Right renal pelvis (tissue), 4 donors: Measurements from ENCODE around the gene CARS2. TPM values are rescaled to one million over a fixed set of nuclear protein-coding genes. Genes with fewer than 3 reads are reported as not detected.
"Not testable (repeated sequence)": the region's sequence is repeated elsewhere in the genome, so short reads cannot be mapped to it uniquely, and the experiment has no call there.

Experiments
- DNase-seq, 4 donors: peaks; one replicate each; pipeline ENCODE4 v3.0.0-alpha.2; 2013; ENCODE audit warnings: low read depth in 4 of 4, low spot score in 3 of 4, missing footprints in 1 of 4
- polyA plus RNA-seq, 4 donors: library from polyadenylated mRNA; unstranded; fragments of 120-200 nt; gene quantifications; one replicate each; pipeline ENCODE4 v1.2.1, GENCODE V29; 2013; ENCODE audit not compliant: insufficient read length in 4 of 4

The CARS2 gene
- polyA plus RNA-seq, 4 donors: 59.5 to 67.8 (median 63.3) TPM

DNA sequence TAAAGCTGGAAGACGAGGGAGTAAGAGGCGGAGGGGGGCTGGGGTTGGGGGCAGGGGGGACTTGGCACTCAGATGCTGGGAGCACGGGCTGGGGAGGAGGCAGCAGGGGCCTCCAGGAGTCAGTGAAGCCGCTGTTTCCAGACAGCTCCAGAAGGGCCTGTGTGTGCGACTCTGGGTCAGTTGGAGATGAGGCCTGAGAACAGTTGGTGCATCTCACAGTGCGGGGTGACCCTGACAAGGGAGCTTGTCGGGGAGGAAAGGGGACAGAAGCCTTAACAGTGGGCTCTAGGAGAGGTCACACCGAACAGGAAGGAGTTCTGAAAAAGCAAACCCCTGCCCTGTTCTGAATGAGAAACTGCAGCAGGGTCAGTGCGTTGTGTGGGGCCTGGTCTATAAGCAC, 79.4 kb downstream of the CARS2 start:
- DNase-seq: no peak

DNA sequence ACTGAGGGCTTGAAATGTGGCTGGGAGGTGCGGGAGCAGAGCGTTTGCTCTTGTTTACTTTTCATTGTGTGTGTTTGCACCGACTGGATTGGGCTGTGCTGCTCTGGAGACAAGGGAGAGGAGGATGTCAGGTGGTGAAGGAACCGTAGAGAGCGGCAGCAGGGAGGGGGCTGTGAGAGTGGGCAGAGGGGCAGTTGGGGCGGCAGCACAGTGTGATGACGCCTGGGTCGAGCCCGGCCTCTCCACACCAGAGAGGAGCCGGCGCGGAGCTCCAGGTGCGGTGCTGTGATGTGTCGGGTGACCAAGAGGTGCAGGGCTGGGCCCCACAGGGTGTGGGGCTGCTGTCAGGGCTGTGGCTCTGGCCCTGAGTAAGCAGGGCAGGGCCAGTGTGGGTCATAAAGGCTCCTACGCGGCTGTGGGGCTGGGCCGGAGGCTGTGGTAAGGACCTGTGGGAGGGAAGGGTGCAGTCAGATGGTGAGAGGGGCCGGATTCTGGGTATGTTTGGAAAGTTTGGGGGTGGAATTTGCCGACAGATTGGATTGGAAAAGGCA, 80.1 kb downstream of the CARS2 start:
- no peak for DNase-seq

DNA sequence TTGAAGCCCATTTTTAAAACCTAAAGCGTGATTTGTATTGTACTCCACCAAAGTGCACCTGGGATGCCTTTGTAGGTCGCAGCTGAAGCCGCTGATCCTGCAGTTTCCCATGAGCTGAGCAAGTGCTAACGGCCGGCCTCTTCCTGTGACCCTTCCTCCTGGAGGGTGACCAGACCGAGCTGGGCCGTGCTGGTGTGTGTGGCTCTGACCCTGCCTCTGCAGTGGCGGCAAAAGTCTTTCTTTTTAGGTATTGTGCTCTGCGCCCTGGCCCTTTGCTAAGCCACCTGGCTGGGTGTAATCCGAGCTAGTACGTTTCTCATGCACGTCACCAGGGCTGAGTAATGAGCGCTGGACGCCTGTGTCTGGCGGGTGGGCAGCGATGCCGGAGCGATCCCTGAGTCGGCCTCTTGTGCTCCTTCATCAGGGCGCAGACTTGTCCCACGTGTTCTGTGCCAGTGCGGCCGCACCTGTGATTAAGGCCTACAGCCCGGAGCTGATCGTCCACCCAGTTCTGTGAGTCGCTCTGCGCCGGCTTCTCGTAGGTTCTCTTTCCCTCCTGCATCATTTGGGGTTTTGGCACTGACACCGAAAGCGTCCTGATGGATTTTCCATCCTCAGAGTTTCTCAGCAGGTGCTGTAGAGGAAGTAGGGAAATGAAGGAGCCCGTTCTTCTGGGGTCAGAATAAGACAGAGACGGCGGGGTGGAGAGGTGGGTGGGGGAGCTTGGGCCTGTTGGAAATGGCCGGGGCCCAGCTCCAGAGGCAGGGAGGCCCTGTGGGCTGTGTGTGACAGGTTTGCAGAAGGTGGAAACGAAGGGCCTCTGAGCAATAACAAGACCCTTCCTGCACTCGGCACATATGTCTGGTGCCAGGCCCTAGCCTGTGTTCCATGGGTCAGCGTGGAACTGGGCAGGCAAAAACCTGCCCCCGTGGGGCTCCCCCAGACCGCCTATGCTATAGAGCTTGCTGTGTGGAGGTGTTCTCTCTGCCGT, 80.9 kb downstream of the CARS2 start:
- DNase-seq: no peak

DNA sequence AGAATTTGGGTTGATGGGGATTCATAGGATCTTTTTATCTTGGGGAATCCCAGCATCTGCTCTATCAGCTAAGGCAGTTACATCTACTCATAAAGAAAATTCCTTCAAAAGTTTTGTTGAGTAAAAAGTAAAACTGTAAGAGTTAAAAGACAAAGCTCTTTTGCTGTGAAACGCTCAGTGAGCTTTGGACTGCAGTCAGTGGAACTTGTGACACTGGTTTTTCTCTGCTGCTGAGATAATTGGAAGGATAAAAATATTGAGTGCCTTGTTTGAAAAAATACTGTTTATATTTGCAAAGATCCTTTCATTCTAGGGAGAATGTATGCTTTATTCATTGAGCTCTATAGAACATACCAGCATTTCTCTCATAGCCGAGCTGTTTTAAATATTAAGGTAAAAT, 85.3 kb downstream of the CARS2 start:
- DNase-seq: no peak

DNA sequence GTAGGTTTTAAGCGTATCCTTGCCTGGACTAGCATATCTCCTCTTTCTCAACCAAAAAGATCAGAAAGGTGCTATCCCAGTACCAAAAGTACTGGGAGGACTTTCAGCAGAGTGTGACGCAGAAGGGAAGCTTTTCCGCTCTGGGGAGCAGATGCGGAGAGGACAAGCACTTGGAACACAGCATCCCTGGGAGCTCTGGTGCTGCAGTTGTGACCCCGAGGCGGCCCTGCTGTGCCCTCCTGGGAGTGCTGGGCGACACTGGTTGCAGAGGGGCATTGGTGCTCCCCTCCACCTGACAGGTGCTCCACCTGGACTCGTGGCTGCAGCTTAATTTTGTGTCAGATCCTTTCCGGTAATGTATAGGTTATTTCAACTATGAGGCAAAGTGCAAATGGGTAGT, 87.1 kb downstream of the CARS2 start:
- DNase-seq: no peak

DNA sequence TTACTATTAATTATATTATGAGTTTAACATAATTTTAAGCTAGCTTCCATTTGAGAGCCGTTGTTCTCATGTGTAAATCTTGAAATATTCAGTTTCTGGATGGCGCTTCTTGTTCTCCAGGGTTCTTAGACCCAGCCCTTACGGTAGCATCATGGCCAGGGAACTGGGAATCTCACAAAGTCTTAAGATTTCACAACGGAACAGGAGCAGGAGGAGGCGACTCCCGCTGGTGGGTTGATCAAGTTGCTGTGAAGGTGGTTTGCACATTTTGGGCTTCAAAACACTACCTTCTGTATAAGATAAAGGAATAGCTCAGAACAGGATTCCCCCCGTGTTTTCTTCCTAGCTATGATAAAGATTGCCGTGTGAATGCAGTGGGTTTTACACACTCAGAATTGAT, 87.7 kb downstream of the CARS2 start:
- DNase-seq: no peak

DNA sequence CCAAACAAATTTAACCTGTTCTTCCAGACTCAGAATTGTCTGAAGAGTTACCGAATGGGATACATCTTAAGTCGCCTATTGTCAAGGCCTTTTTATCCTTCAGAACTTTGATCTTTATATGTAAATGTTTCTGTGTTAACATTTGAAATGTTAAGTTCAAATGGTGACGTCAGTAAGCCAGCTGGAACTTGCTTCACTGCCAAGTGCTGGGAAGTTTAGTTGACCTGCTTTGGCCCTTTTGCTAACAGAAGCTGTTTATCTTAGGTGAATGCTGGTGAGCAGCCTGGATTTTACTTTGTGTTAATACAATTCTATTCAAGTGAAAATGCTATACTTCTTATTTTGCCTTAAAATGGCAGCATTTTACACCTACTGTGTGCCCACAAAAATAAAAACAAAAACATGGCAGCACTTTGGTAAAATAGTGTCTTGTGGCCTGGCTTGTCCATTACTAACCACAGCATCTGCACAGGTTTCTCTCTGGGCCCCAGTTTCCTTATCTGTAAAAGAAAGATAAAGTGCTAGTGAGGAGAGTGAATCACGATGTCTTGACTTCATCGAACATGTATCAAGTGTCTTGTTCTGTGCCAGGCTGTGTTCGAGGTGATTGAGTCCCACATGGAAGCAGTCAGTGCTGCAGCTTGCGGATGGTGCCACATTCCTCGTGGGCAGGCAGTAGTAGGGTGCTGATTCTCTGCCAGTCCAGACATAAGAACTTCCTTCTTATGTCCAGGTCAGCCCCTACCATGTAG, 88.4 kb downstream of the CARS2 start:
- DNase-seq: no peak

DNA sequence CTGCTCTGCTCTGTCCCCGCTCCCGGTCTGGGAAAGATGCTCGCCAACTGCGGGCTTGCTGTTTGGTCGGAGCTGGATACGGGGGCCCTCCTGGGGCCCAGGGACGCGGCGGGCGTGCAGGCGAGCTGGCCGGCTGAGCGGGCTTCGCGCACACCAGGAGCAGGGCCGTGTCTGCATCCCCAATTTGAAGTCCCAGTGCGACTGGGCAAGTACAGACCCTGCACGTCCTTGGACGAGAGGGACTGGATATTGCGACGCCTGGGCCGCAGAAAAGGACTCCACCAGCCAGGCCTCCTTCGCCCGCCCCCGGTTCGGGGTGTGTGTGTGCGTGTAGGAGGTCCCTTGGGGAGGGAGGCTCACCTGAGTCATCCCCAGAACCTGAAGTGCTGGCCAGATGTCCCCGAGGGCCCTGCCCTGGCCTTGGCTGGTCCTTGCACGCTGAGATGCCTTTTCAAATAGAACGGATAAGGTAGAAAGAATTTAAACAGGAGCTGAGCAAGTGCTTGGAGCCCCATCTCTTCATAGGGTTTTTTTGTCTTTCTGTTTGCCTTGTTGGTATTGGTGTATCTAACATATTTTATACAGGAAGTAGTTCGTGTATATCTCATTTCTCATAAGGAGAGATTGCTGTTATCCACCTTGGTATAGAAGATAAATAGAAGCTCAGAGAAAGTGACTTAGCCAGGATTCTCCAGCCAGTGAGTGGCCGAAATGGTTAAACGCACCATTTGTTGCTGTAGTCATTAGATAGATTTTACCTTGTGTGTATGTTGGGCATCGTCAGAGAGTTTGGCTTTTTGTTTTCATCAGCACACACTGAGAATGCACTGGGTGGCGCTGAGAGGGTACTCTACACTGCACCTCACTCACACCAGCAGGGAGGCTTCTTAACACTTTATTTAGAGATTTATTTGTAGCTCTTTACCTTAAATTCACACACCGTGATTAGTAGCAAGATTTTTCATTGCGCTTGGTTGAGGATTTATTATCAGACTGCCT, 89.5 kb downstream of the CARS2 start:
- DNase-seq: no peak

DNA sequence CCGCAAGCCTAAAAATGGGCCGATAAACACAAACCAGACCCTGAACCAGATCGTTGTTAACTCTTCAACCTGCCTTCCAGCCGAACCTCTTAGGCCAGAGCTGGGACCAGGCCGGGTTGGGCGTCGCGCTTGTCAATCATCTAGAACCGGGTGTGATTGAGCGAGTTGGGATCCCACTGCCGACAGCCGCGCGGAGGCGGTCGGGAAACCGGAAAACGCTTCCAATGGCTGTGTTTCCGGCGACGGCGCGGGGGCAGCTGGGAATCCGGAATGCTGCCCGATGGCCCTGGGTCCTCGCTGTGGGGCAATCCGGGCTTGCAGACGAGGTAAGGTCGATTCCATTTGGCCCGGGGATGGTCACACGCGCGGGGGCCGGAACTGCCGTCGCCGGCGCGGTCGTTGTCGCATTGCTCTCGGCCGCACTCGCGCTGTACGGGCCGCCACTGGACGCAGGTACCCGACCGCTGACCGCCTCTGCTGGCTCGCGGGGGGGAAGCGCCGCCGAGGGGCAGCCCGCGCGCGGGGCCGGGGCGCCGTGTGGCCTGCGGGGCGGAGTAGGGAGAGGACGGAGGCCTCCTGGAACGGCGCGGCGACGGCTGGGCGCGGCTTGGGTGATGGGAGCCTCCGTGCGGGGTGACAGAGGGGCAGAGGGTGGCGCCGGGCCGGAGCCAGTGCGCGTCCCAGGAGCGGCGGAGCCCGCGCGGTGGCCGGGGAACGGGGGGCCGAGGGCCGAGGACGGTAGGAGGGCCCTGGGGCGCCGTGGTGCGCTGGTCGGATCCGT, 90.4 kb downstream of the CARS2 start, which contains the start of gene NAXD:
Gene NAXD (plus strand): TSS at position 224 of the 781 bp plus-strand sequence. CDS start 57 bp downstream, at position 281.
- DNase-seq: peak; percentile 81 to 86 (median 83)

DNA sequence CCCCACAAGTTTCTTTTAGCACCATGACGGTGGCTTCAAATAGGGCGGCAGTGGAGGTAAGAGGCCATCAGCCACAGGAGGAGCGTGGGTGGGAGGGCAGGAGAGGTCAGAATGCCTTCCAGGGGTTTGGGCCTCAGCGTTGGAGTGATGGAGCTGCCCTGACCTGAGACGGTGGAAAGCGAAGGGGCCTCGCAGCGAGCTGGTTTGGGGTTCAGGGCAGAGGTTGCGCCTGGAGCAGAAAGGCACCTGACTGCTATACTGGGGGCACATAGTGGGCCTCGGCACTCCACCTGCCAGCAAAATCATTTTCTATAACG, 91.0 kb downstream of the CARS2 start:
- no peak for DNase-seq

DNA sequence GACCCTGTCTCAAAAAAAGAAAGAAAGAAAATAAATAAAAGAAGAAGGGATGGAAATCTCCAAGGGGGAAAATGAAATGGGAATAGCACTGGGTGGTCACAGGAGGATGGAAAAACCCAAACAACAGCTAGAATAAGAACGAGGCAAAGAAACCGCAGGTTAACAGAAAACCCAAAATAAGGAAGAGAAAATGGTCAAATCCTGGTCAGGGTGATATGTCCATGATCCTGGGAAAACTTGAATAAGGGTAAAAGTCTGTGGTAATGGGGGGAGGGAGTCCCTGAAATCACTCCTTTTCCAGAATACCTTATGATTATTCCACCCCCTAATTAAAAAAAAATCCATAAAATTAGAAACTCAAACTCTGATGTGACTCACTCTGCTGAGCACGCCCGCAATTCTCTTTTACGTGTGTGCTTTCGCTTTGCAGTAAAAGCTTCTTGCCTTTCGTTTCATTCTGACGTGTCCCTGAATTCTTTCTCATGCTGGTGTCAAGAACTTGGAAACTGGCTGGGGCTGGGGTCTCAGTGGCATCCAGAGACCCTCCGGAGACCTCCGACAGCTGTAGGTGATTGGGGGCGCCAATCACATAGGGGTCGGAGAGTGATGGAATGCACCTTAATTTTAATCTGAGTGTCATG, 94.8 kb downstream of the CARS2 start:
- DNase-seq: no peak

DNA sequence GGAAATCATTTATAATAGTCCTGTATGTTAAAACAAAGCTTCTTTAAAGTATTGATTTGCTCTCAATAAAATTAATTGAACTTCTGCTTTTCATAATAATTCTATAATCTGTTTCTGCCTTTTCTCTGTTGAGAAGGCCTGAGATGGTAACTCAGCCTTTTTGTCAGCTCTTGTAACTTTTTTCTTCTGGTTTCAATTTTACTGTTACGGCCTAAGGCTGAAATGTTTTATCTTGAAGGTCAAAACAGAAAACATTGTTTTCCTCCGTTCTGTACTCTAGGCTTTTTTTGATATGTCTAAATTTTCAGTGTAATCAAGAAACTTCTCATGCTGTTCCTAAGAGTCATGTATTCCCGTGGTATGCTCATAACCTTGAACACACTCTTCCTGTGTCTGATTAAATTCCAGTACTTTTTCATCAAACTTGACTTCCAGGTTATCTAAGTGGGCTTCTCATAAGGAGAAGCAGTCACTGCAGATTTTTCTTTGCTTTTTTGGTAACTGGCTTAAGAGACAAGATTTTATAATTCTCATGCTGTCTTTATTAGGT, 98.2 kb downstream of the CARS2 start:
- no peak for DNase-seq

DNA sequence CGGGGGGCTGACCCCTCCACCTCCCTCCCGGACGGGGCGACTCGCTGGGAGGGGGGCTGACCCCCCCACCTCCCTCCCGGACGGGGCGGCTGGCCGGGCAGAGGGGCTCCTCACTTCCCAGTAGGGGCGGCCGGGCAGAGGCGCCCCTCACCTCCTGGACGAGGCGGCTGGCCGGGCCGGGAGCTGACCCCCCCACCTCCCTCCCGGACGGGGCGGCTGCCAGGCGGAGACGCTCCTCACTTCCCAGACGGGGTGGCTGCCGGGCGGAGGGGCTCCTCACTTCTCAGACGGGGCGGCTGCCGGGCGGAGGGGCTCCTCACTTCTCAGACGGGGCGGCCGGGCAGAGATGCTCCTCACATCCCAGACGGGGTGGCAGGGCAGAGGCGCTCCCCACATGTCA, 99.6 kb downstream of the CARS2 start:
- DNase-seq: not testable (repeated sequence)

DNA sequence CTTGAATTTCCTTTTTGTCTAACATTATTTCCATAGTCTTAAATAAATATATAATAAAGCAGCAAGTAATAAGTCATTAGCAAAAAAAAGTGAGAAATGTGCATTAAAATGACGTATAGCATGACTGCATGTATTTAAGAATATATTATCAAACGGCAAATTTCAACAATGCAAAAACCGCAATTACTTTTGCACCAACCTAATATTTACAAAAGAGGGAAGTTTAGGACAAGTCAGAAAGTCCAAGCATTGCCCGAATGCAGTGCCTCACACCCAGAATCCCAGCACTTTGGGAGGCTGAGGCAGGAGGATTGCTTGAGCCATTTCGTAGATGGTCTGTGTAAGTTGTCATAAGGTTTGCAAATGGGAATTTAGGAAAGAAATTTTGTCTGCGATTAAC, 100.8 kb downstream of the CARS2 start:
- no peak for DNase-seq

DNA sequence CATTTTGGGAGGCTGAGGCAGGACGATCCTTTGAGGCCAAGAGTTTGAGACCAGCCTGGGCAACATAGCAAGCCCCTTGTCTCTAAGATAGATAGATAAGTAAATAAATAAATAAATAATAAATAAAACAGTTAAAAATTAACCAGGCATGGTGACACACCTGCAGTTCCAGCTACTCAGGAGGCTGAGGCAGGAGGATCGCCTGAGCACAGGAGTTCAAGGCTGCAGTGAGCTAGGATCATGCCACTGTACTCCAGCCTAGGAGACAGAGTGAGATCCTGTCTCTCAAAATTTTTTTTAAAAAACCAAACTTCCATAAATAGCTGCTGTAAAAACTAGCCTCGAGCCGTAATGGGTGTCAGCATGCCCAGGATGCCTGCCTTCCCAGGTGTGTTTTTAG, 104.9 kb downstream of the CARS2 start:
- DNase-seq: no peak

DNA sequence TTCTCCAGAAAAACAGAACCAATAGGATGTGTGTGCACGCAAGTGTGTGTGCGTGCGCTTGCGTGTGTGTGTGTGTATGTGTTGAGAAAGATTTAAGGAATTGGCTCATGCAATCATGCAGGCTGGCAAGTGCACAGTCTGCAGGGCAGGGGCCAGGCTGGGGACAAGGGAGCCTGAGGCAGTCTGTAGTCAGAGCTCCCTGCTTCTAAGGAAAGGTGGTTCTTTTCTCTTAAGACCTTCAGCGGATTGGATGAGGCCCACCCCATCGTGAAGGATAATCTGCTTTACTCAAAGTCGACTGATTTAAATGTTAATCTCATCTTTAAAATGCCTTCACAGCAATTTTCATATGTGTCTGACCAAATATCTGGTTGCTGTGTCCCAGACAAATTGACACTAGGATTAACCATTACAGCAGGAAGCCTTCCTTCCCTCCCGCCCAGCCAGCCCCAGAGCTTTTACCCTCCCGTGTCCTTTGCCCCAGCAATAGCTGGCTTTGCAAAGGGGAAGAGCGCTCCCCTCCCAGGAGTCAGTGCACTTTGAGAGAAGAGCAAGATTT, 105.6 kb downstream of the CARS2 start:
- no peak for DNase-seq

DNA sequence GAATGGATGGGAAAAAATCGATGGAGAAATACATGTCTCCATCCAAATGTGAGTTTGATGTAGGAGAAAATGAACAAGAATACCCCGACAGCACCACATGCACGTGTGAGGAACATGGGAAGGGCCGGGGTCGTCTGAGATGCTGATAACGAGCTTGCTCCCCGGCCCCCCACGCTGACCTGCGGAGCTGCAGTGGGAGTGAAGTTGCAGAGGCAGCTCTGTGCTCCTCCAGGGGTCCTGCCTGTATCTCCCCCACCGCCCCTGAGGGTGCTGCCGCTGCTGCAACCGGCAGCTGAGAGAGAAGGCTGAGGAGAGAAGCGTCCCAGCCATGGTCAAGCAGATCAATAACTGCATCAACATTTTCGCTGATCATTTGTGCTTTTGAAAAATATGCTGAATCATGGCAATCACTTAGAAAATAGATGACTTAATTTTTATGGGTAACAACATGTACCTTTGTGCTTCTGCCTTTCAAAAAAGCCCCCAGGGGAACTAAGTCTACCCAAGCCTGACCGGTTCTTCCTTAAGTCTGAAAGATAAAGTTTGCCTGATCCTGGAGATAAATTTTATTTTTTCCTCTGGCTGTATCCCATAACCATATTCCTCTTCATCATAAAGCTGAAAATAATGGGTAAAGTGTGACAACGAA, 108.8 kb downstream of the CARS2 start:
- no peak for DNase-seq
